NCI-H1436 (cell line): ENCODE measurements around the gene SSTR5.
"Not testable (repeated sequence)": the region's sequence is repeated elsewhere in the genome, so short reads cannot be mapped to it uniquely, and the experiment has no call there.

Experiments used
- DNase-seq: peaks from one replicate; lab custom pipeline; 2025; lab: John Stamatoyannopoulos, UW

SSTR5 gene

DNA sequence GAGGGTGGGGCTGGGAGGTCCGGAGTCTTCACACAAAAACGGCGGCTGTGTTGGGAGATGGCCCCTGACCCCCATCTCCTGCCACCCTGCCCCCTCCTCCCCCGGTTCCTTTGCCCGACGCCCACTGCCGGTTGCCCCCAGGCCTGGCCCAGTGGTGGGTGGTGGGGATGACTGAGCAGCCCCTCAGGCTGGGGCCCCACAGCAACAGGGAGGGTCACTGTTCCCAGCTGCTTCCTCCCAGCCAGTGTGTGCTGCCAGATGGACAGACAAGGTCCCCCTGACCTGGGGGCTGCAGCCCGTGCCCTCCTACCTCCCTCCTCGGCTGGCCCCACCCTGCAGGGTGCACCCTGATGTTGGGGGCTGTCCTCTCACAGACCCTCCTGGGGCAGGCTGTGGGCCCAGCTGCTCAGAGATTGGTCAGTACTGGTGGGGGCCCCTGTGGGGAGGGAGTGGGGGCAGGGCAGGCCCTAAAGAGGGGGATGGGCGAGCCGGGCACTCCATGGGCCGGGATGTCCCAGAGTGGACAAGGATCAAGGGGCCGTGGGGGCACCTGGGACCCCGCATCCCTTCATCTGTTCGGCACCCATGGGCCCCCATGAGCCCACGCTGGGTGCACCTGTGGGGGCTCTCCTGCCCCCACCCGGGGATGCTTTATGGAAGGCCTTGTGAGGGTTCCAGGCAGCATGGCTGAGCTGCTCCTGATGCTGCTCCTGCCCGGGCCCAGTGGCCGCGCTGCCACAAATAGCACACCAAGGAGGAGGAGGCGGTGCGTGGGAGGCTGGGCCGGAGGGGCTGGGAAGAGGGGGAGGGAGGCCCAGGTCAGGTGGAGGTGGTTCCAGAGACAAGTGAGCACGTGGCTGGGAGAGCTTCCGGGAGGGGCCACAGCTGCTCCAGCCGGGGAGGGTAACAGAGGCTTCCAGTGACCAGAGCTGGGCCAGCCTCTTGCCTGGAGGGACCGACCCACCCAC lies 18.4 kb downstream of the SSTR5 start:
- no peak for DNase-seq

DNA sequence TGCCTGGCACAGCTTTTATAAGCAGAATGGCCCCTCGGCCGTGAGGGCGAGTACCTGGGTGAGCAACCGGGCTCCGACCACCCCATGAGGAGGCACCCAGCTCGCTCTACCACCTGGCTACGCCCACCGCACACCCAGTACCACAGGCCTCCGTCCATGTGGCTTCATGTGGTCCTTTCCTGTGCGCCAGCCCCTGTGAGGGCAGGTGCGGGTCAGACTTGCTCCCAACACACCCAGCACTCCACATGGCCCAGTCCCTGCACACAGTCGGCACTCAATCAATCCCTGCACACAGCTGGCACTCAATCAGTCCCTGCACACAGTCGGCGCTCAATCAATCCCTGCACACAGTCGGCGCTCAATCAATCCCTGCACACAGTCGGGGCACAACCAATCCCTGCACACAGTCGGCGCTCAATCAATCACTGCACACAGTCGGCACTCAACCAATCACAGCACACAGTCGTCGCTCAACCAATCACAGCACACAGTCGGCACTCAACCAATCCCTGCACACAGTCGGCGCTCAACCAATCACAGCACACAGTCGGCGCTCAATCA lies 19.5 kb downstream of the SSTR5 start:
- no peak for DNase-seq

DNA sequence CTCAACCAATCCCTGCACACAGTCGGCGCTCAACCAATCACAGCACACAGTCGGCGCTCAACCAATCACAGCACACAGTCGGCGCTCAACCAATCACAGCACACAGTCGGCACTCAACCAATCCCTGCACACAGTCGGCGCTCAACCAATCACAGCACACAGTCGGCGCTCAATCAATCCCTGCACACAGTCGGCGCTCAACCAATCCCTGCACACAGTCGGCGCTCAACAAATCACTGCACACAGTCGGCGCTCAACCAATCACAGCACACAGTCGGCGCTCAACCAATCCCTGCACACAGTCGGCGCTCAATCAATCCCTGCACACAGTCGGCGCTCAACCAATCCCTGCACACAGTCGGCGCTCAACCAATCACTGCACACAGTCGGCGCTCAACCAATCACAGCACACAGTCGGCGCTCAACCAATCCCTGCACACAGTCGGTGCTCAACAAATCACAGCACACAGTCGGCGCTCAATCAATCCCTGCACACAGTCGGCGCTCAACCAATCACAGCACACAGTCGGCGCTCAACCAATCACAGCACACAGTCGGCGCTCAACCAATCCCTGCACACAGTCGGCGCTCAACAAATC lies 20.2 kb downstream of the SSTR5 start:
- DNase-seq = not testable (repeated sequence)

DNA sequence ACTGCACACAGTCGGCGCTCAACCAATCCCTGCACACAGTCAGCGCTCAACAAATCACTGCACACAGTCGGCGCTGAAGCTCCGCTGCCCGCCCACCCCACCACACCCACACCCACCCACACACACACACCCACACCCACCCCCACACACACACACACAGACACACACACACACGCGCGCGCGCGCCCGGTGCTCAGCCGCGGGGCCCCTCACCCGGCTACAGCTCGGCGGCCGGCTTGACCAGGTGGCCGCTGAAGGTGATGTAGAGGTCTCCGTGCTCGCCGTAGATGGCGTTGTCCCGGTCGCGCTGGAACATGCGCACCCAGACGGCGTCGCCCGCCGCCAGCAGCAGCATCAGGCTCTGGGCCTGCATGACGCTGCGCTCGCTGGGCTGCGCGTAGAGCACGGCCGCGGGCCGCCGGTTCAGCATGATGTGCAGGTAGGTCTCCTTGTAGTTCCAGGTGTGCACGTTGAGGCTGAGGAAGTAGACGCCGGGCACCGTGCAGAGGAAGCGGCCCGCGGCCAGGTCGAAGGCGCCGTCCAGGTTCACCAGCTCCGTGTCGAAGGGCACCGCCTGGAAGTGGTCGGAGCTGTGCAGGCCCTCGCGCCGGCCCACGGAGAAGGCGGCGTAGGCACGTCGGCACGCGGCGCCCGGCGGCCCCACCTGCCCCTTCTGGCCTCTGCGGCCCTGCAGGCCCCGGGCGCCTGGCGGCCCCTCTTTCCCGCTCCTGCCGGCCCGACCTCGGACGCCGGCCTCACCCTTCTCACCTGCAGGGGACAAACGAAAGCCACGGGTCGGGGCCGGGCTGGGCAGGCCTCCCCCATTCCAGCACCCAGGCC lies 21.0 kb downstream of the SSTR5 start:
- DNase-seq = no peak

DNA sequence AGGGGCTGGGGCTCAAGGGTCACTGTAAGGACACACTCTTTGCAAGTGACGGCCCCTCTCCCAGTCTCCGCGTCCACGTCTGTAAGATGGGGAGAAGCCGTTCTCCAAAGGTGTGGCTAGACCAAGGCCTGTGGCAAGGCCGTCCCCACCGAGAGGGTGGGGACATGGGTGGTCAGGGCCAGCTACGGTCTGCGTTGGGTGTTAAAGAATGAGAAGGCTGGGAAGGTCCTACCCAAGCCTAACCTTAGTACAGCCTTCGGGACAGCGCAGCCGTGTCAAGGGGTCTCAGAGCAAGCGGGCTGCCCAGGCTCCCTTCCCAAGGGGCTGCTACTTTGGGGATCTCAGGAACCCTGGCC lies 21.6 kb downstream of the SSTR5 start:
- no peak for DNase-seq

DNA sequence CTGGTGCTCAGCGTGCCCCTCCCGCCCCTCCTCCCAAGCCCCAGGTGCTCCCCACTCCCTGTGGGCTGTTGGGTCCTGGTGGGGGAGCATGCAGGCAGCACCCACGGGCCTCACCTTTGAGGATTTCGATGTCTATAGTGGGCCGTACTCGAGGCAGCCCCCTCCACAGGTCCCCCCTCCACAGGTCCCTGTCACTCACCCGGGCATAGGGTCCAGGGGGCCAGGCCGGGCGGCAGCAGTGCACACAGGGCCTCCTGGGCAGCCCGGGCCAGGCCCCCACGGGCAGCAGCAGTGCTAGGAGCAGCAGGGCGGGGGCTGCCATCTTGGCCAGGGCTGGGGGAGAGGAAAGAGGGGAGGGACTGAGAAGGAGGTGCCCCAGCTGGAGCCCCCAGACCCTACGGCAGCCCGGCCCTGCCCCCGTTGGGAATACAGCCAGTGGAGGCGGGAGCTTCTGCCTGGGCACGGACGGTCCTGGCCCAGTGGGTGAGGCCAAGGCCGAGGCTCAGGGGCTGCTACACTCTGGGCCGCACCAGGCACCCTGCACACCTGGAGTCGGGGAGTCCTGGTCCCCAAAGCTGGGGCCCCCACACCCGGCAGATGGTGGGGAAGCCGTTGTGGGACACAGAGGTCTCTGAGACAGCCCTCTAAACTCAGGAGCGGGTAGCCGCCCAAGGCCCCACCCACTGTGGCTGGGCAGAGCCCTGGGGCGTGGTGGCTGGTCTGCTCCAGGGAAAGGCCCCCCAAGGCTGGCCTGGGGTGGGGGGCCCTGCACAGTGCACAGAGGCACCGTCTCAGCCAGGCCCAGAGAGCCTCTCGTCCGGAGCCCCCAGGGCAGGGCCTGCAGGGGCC lies 22.3 kb downstream of the SSTR5 start:
- DNase-seq = no peak

DNA sequence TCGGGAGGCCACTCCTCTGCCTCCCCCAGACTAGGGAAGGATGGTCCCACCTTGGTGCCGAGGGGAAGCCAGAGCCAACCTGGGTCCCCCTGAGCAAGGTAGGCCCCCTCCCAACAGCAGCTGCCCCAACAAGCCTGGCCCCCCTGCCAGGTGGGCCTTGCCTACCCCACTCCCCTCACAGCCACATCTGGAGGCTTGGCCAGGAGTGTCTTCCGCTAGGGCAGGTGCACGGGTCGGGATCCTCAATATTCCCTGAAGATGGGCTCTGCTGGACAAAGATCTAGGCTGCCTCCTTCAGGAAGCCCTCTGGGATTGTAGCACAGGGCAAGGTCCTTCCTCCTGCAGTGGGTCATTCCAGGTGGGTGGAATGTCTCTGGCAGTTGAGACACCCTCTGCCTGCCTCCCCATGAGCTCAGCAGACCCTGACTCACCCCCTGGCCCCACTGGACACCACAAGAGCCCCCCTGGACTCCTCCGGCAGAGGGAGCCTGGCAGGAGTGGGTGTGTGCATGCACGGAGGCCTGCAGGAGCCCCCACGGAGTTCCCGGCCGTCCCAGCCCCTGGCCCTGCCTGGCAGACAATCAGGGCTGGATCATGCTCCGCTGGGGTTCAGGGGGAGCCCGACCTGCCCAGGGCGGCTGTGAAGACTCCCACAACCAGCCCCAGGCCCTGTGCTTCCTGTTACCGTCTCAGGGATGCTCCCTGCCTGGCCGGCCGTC lies 23.1 kb downstream of the SSTR5 start:
- no peak for DNase-seq

DNA sequence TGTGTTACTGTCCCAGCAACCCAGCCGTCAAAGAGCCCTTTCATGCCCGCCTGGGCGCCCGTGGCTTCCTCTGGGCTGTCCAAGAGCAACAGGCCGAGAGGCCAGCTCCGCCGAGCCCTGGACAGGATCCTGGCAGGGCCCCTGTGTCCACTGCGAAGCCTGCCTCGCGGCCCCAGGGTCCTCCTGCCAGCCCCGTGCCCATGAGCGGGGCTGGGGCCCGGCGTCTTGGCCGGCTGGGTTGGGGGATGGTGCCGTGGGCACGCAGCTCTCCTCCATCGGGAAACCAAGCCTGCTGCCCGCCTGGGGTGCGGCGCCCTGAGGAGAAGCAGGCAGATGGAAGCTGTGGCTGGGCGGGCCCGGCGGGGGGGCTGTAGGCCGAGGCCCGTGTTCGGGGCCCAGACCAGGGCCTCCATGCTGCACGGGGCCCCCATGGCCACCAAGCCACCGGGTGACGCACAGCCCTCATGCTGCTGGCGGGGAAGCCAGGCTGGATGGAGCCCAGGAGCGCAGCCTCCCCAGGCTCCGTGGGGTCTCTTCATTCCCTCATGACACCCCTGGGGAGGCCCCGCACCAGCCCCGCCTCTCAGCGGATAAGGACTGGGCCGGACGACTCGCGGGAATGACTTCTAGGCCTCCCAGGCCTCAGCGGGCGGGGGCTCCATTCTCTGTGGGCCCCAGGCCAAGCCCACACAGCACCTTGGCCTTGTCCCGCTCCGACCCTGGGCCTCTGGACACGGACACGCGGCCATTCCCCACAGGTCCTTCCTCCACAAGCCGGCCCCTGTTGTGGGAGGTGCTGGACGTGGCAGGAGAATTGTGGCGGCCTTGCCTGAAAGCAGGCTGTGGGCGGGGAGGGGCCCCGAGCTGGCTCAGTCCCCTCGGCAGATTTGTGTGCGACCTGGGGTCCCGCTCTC lies 23.9 kb downstream of the SSTR5 start, which contains the start of gene C1QTNF8:
C1QTNF8 (minus strand) TSS at position 76 of the 914 bp plus-strand sequence. CDS start 1,322 bp downstream, outside the sequence.
- no peak for DNase-seq

DNA sequence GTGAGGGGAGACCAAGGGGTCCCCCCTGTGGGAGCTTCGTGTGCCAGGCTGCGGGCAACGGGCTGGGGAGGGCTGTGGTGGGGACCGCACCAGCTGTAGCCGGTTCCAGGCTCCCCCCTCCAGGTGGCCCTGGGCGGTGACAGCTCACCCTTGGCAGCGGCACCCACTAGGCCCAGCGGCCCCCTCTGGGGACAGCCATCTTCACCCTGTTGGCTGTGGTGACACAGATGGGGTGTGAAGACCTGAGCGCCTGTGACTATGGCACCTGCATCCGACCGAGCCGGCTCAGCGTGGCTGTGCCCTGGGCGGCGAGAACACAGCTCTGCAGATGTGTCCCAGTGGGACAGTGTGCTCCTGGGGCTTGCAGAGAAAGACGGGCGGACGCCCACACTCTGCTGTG lies 24.6 kb downstream of the SSTR5 start:
- no peak for DNase-seq

DNA sequence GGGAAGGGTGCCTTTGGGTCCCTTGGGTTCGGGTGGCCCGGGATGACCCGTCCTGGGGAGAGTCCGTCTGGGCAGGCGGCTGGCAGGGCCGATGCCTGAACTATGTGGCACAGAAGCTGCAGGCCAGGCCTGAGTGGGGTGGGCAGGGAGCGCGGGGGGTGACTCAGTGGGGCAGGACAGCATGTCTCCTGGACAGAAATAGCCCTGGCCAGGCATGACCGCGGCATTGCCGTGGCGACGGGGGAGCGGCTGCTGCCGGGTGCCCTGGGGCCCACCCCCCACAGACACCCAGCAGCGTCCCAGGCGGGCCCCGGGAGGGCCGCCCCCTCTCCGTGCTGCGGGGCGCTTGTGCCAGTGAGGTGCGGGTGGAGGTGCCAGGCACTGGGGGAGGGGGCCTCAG lies 25.3 kb downstream of the SSTR5 start:
- DNase-seq = no peak

DNA sequence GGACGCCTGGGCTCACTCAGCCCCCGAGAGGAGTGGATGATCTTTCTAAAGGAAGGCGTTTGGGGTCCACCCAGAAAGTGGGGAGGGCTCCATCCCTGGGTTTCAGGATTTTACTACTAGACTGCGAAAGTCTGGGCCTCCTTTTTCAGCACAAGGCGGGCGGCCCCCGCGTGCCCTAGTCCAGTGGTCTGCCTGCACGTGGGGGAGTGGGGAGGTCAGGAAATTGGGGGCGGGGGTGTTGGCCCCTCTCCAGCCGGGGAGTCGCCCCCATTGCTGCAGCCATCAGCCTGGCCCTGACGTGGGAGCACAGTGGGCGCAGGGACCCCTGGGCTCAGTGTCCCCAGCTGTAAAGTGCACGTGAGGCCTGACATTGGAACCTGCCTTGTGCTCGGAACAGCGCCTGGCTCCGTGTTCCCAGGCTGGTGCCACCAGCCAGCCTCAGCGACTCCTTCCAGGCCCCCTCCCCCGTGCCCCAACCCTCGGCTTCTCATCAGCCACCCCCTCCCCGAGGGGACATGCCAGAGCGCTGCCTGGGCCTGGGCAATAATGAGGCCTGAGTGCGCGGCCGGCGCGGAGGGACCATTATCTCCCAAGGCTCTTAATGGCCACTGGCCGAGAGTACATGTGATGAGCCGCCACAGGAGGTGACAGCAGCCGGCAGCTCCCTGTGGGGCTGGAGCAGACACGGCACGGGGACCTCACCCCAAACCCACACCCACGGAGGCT lies 25.9 kb downstream of the SSTR5 start:
- no peak for DNase-seq

DNA sequence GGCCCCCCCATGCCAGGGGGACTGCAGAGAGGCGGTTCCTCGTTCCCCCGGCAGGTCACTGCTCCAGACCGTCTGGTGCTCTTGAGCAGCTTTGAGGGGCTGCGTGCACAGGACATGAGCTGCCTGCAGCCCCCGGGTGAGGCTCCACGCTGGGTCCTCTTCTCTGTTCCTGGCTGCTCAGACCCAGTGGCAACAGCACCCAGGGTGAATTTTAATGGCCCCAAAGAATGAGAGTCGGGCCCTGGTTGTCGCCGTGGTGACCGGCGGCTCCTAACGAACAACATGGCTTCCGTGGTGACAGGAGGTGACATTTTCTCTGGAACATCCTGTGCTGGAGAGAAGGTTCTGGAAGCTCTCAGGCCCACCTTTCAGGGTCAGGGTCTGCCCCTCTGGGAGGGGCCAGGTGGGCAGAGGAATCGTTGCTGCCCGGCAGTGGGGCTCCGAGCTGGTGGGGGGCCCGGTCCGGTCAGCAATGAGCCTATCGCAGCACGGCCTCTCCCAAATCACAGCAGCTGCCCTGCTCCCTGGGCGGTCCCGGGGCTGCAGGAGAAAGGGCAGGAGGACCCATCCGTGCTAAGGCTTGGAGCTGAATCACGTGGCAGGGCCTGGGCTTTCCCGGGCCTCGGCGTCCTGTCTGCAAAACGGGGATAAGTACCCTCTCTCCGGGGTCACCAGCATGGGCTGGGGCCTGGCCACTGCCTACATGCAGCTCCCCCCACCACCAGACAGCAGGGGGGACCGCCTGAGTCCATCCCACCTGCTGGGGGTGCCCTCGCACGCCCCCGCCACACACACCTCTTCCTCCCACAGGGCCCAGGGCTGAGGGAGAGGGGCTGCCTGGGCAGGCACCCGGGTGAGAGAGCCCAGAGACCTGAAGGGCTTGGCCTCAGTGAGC lies 26.9 kb downstream of the SSTR5 start:
- no peak for DNase-seq

DNA sequence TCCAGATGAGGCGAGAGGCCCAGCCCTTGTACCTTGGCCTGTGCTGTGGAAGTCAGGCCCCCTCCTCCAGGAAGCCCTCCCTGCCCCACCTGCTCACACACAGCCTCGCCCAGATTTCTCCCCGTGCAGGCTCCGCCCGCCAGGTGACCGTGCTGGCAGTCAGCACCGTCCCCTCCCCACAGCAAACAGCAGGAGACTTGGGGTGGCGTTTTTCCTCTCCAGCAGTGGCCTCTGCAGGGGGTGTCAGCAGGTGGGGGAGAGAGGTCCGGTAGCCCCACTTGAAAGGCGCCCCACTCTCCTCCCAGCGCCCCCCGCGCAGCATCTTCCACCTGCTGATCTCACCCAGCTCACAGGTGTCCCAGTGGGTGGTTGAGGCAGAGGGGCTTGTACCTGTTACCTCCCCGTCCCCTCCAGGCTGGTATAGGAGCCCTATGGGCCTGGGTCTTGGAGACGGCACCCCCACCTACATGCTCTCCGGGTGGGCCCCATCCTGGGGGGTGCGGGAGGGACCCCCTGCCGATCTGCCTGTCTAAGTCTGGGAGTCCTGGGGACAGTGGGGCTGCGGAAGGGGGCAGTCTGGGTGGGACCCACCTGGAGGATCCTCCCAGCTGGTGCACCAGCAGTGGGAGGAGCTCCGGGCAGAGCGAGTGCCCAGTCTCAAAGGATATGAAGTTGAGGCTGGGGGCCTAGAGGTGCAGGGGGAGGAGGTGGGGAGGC lies 27.7 kb downstream of the SSTR5 start:
- DNase-seq = no peak

DNA sequence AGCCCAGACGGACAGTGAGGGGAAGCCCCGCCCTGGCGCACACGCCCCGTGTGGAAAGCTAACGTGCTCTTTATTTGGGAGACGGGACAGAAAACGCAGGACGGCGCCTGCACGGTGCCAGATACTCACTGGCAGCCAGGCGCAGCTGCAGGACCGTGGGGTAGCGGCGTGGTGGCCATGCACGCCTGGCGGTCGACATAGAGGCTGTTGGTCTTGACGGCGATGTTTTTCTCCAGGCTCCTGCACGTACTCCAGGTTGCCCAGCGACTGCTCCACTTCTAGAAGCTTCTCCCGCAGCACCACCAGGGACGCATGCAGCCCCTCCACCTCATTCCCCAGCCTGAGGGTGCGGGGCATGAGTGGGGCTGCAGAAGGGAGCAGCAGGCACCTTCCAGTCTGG lies 28.6 kb downstream of the SSTR5 start:
- no peak for DNase-seq

DNA sequence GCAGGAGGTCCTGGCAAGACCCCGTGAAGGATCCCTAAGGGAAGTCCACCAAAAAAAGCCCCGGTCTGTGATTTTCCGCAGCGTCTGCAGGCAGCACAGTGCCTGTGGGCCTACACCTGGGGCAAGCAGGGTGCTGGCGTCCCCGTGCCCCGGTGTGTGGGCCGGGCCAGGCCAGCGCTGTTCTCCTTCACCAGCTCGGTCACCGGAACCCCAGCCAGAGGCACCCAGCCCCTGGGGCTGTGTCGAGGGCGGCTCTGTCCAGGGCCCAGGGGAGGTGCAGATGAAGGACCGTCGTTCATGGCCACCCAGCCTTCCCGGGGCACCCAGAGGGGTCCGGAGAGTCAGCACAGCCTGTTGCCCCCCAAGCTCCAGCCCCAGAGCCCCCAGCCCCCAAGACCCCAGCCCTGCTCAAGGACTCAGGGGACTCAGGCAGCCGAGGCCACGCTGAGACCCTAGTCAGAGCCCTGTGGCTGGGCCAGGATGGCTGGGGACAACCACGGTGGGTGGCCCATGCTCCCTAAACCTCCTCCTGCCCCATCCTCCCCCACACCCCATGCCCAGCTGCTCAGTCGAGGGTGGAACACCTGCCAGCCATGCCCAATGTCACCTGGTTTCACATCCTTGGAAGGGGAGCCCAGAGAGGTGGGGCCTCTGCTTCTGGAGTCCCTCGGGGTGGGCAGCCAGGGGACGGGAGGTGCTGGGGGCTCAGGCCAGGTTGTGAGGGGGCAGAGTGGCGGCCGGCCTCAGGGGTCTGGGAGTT lies 29.2 kb downstream of the SSTR5 start:
- DNase-seq = no peak

DNA sequence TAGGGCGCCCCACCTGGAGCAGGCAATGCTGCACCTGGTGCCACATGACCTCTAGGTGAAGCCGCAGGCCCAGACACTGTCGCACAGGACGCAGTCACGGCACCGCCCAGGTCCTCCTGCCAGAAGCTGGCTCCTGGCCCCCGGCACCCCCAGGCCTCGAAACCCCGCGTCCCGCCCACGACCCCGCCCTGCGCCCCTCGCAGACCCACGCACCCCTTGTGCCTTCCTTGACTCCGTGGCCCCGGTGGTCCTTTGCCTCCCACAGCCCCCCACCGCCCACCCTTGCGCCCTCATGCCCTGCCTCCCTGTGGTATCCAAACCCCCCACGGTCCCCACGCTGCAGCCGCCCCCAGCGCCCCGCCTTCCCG lies 29.8 kb downstream of the SSTR5 start:
- no peak for DNase-seq
